GM23248 (cell line): Measurements from ENCODE around the gene DPP3.

Experiments
- EZH2 ChIP-seq: fragments of 200-600 bp; sonication (generic); IDR thresholded peaks from 2 replicates; pipeline ENCODE4 v1.6.1; 2018; ENCODE audit warnings: antibody characterized with exemption, mild to moderate bottlenecking; ENCODE audit not compliant: insufficient read depth, poor library complexity, severe bottlenecking
- EZH2phosphoT487 ChIP-seq: fragments of 200-600 bp; sonication (generic); IDR thresholded peaks from 2 replicates; pipeline ENCODE4 v1.6.1; 2018; ENCODE audit warnings: antibody characterized with exemption, moderate library complexity, mild to moderate bottlenecking, low read depth; ENCODE audit not compliant: insufficient read depth

DNA sequence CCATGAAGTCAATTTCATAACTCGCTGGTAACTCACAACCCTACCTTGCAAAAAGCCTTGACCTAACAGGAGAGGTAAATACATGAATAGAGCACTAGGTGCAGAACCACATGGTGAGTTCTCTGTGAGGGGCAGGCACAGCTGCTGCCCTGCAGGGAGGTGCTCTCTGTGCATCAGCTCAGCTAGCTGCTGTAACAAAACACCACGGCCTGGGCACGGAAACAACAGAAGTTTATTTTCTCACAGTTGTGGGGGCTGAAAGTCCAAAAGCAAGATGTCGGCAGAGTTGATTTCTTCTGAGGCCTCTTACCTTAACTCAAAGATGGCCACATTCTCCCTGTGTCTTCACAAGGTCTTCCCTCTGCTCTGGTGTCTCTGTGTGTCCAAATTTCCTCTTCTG, 28.6 kb upstream of the DPP3 start:
- TF ChIP-seq EZH2 (no peak), EZH2phosphoT487 (no peak)
